GM19035 (cell line): ENCODE results near the gene NIPBL.
"Not testable (repeated sequence)": the region's sequence is repeated elsewhere in the genome, so short reads cannot be mapped to it uniquely, and the experiment has no call there.

Experiments
- ATAC-seq: cut with Tn5 transposase; IDR thresholded peaks from one replicate; pipeline ENCODE4 v1.9.1; 2021; ENCODE audit not compliant: unreplicated experiment

The NIPBL gene

GRCh38 chr5:36876299-36876964 is at the start of gene NIPBL:
Gene NIPBL (plus strand): TSS chr5:36876769. CDS start chr5:36953697, 76,928 bp downstream.
- peak; percentile 62 for ATAC-seq

- no peak for ATAC-seq
These were observed 44.3 kb upstream of the NIPBL start for GRCh38 chr5:36832274-36832673.

GRCh38 chr5:36836831-36837230 is 39.7 kb upstream of the NIPBL start:
- ATAC-seq = no peak

GRCh38 chr5:36839489-36840476 is 36.8 kb upstream of the NIPBL start:
- ATAC-seq = no peak

- ATAC-seq = no peak
These were observed 34.9 kb upstream of the NIPBL start for GRCh38 chr5:36841677-36842076.

- no peak for ATAC-seq
These were observed 34.5 kb upstream of the NIPBL start for GRCh38 chr5:36842087-36842486.

GRCh38 chr5:36844305-36844704 is 32.3 kb upstream of the NIPBL start:
- no peak for ATAC-seq

- ATAC-seq = not testable (repeated sequence)
These were observed 28.0 kb upstream of the NIPBL start for GRCh38 chr5:36848545-36848944.

- ATAC-seq = not testable (repeated sequence)
These were observed 23.7 kb upstream of the NIPBL start for GRCh38 chr5:36852903-36853302.

- no peak for ATAC-seq
These were observed 22.0 kb upstream of the NIPBL start for GRCh38 chr5:36854402-36855140.

GRCh38 chr5:36855141-36855495 is 21.5 kb upstream of the NIPBL start:
- ATAC-seq = no peak

- no peak for ATAC-seq
These were observed 14.7 kb upstream of the NIPBL start for GRCh38 chr5:36861871-36862270.

GRCh38 chr5:36870399-36871040 is 6.0 kb upstream of the NIPBL start:
- peak; percentile 81 for ATAC-seq

- ATAC-seq = no peak
These were observed 2.1 kb upstream of the NIPBL start for GRCh38 chr5:36874465-36874864.

GRCh38 chr5:36875051-36875789 is 1.3 kb upstream of the NIPBL start:
- ATAC-seq = peak; percentile 14

GRCh38 chr5:36875790-36876298 is 725 bp upstream of the NIPBL start:
- peak; percentile 62 for ATAC-seq

- peak; percentile 34 for ATAC-seq
These were observed 547 bp downstream of the NIPBL start for GRCh38 chr5:36876965-36877666.

- no peak for ATAC-seq
These were observed 1.3 kb downstream of the NIPBL start for GRCh38 chr5:36877667-36878391.
